HG02884 (cell line): ENCODE results near the gene PLEKHA6.

Source experiments
- ATAC-seq: cut with Tn5 transposase; IDR thresholded peaks from one replicate; pipeline ENCODE4 v1.9.1; 2021; ENCODE audit warnings: mild to moderate bottlenecking, moderate library complexity; ENCODE audit not compliant: unreplicated experiment

Gene PLEKHA6

GRCh38 chr1:204383163-204383904, 23.6 kb upstream of the PLEKHA6 start:
- ATAC-seq: no peak

- no peak for ATAC-seq
Observed at GRCh38 chr1:204382714-204383083, 23.0 kb upstream of the PLEKHA6 start.

- no peak for ATAC-seq
Observed at GRCh38 chr1:204380293-204380831, 20.6 kb upstream of the PLEKHA6 start.

- ATAC-seq: no peak
Observed at GRCh38 chr1:204377800-204378668, 18.3 kb upstream of the PLEKHA6 start.

GRCh38 chr1:204376919-204377799, 17.4 kb upstream of the PLEKHA6 start:
- ATAC-seq: no peak

GRCh38 chr1:204376465-204376864, 16.7 kb upstream of the PLEKHA6 start:
- no peak for ATAC-seq

- ATAC-seq: no peak
Observed at GRCh38 chr1:204373911-204374310, 14.2 kb upstream of the PLEKHA6 start.

GRCh38 chr1:204370176-204370575, 10.4 kb upstream of the PLEKHA6 start:
- no peak for ATAC-seq

GRCh38 chr1:204368996-204369726, 9.4 kb upstream of the PLEKHA6 start:
- no peak for ATAC-seq

GRCh38 chr1:204367956-204368355, 8.2 kb upstream of the PLEKHA6 start:
- ATAC-seq: no peak

- no peak for ATAC-seq
Observed at GRCh38 chr1:204367193-204367858, 7.6 kb upstream of the PLEKHA6 start.

- no peak for ATAC-seq
Observed at GRCh38 chr1:204366759-204367158, 7.0 kb upstream of the PLEKHA6 start.

GRCh38 chr1:204363335-204364114, 3.8 kb upstream of the PLEKHA6 start:
- no peak for ATAC-seq

- ATAC-seq: no peak
Observed at GRCh38 chr1:204362984-204363334, 3.2 kb upstream of the PLEKHA6 start.

GRCh38 chr1:204361781-204362180, 2.1 kb upstream of the PLEKHA6 start:
- ATAC-seq: no peak

GRCh38 chr1:204361341-204361771, 1.6 kb upstream of the PLEKHA6 start:
- no peak for ATAC-seq

GRCh38 chr1:204360314-204360713, 585 bp upstream of the PLEKHA6 start:
- ATAC-seq: no peak

- ATAC-seq: no peak
Observed at GRCh38 chr1:204359131-204359473, 627 bp downstream of the PLEKHA6 start.

- ATAC-seq: no peak
Observed at GRCh38 chr1:204358605-204359004, 1.1 kb downstream of the PLEKHA6 start.
